HepG2 (cell line): ENCODE measurements around the gene DIAPH1. TPM values are rescaled to one million over a fixed set of nuclear protein-coding genes. Genes with fewer than 3 reads are reported as not detected.

Source experiments
- BORCS8-MEF2B ChIP-seq: sonication (generic); formaldehyde crosslinking; IDR thresholded peaks from 2 replicates; pipeline ENCODE4 v1.8.0; 2022; ENCODE audit warnings: mild to moderate bottlenecking, missing genetic modification reagents
- ETV5 ChIP-seq: IDR thresholded peaks from 2 replicates; pipeline ENCODE4 v1.6.1; 2018; ENCODE audit warnings: missing biosample characterization, missing genetic modification reagents, inconsistent platforms, borderline replicate concordance
- FOXC1 ChIP-seq: sonication (generic); formaldehyde crosslinking; IDR thresholded peaks from 2 replicates; pipeline ENCODE4 v1.8.0; 2022; ENCODE audit warnings: mild to moderate bottlenecking, missing genetic modification reagents, borderline replicate concordance
- FOXO1 ChIP-seq: sonication (generic); formaldehyde crosslinking; IDR thresholded peaks from 2 replicates; pipeline ENCODE4 v1.4.0; 2020; ENCODE audit warnings: missing genetic modification reagents
- HOXA9 ChIP-seq: sonication (generic); formaldehyde crosslinking; IDR thresholded peaks from 2 replicates; pipeline ENCODE4 v1.8.1; 2022; ENCODE audit warnings: missing genetic modification reagents, mild to moderate bottlenecking, moderate library complexity, borderline replicate concordance
- JARID2 ChIP-seq: sonication (generic); formaldehyde crosslinking; IDR thresholded peaks from 2 replicates; pipeline ENCODE4 v1.8.1; 2023; ENCODE audit warnings: missing genetic modification reagents, inconsistent platforms; ENCODE audit not compliant: insufficient replicate concordance
- KDM4B ChIP-seq: sonication (generic); formaldehyde crosslinking; IDR thresholded peaks from 2 replicates; pipeline ENCODE4 v1.4.0; 2020; ENCODE audit warnings: missing genetic modification reagents
- KMT2A ChIP-seq: sonication (generic); formaldehyde crosslinking; IDR thresholded peaks from 2 replicates; pipeline ENCODE4 v1.4.0; 2020; ENCODE audit warnings: missing genetic modification reagents
- MED8 ChIP-seq: sonication (generic); formaldehyde crosslinking; IDR thresholded peaks from 2 replicates; pipeline ENCODE4 v1.8.1; 2023; ENCODE audit warnings: mild to moderate bottlenecking, missing genetic modification reagents; ENCODE audit not compliant: insufficient replicate concordance
- NR1H2 ChIP-seq: sonication (generic); formaldehyde crosslinking; IDR thresholded peaks from 2 replicates; pipeline ENCODE4 v1.8.1; 2022; ENCODE audit warnings: low read depth, missing genetic modification reagents, borderline replicate concordance
- PHF8 ChIP-seq: sonication (generic); formaldehyde crosslinking; IDR thresholded peaks from 2 replicates; pipeline ENCODE4 v1.5.0; 2020; ENCODE audit warnings: missing genetic modification reagents
- RBM22 ChIP-seq: fragments of 200-400 bp; formaldehyde crosslinking; optimal IDR thresholded peaks from 2 replicates; pipeline ENCODE3; 2017; ENCODE audit warnings: mild to moderate bottlenecking, low read length, moderate library complexity
- REL ChIP-seq: sonication (generic); formaldehyde crosslinking; conservative IDR thresholded peaks from 2 replicates; pipeline ENCODE4 v1.8.0; 2022; ENCODE audit warnings: mild to moderate bottlenecking, missing genetic modification reagents, moderate library complexity
- SIX1 ChIP-seq: sonication (generic); formaldehyde crosslinking; IDR thresholded peaks from 2 replicates; pipeline ENCODE4 v1.4.0; 2020; ENCODE audit warnings: missing genetic modification reagents, borderline replicate concordance
- ZNF136 ChIP-seq: sonication (generic); formaldehyde crosslinking; IDR thresholded peaks from 2 replicates; pipeline ENCODE4 v1.8.1; 2022; ENCODE audit warnings: low read depth, mild to moderate bottlenecking, moderate library complexity, missing genetic modification reagents
- ZSCAN20 ChIP-seq: sonication (generic); formaldehyde crosslinking; IDR thresholded peaks from 2 replicates; pipeline ENCODE4 v1.4.0; 2020; ENCODE audit warnings: missing genetic modification reagents, mild to moderate bottlenecking, borderline replicate concordance
- polyA plus RNA-seq, 8 experiments: library from polyadenylated mRNA; depleted of rRNA in 3 of 8; stranded (reverse) in 7 of 8; unstranded in 1 of 8; fragments of >200 nt; fragmentation: Illumina TruSeq in 4 of 8; extraction: Trizol in 4 of 8; gene quantifications; 2 replicates each; pipeline versions ENCODE4 v1.2.1 to v1.2.3, GENCODE V29; 2011 to 2016; ENCODE audit warnings: low read depth in 4 of 8, missing spikeins in 1 of 8, mixed read lengths in 1 of 8; ENCODE audit not compliant: insufficient read depth in 1 of 8
- total RNA-seq, 5 experiments: library from RNA; depleted of rRNA; stranded (reverse); fragments of >200 nt; fragmentation: Illumina TruSeq; extraction: Trizol; gene quantifications; 2 replicates each; pipeline ENCODE4 v1.2.3, GENCODE V29; 2016; ENCODE audit warnings: low read depth in 1 of 5
- TF ChIP-seq, protein P1 (sequence below): sonication (generic); formaldehyde crosslinking; IDR thresholded peaks from 2 replicates; pipeline ENCODE4 v1.4.0; 2020; ENCODE audit warnings: missing genetic modification reagents, mild to moderate bottlenecking, borderline replicate concordance
- TF ChIP-seq, protein P2 (sequence below): sonication (generic); formaldehyde crosslinking; IDR thresholded peaks from 2 replicates; pipeline ENCODE4 v1.4.0; 2020; ENCODE audit warnings: mild to moderate bottlenecking, missing genetic modification reagents, borderline replicate concordance
- TF ChIP-seq, protein P3 (sequence below): sonication (generic); formaldehyde crosslinking; IDR thresholded peaks from 2 replicates; pipeline ENCODE4 v1.4.0; 2020; ENCODE audit warnings: missing genetic modification reagents
- TF ChIP-seq, protein P4 (sequence below): sonication (generic); formaldehyde crosslinking; IDR thresholded peaks from 2 replicates; pipeline ENCODE4 v1.5.0; 2020; ENCODE audit warnings: missing genetic modification reagents

Gene DIAPH1
- total and polyA plus RNA-seq, 2 of the 13 experiments (the other 11 are each of a cell fraction or from before 2014, with no cell fraction given) = 25.1 to 33.9 TPM

DNA sequence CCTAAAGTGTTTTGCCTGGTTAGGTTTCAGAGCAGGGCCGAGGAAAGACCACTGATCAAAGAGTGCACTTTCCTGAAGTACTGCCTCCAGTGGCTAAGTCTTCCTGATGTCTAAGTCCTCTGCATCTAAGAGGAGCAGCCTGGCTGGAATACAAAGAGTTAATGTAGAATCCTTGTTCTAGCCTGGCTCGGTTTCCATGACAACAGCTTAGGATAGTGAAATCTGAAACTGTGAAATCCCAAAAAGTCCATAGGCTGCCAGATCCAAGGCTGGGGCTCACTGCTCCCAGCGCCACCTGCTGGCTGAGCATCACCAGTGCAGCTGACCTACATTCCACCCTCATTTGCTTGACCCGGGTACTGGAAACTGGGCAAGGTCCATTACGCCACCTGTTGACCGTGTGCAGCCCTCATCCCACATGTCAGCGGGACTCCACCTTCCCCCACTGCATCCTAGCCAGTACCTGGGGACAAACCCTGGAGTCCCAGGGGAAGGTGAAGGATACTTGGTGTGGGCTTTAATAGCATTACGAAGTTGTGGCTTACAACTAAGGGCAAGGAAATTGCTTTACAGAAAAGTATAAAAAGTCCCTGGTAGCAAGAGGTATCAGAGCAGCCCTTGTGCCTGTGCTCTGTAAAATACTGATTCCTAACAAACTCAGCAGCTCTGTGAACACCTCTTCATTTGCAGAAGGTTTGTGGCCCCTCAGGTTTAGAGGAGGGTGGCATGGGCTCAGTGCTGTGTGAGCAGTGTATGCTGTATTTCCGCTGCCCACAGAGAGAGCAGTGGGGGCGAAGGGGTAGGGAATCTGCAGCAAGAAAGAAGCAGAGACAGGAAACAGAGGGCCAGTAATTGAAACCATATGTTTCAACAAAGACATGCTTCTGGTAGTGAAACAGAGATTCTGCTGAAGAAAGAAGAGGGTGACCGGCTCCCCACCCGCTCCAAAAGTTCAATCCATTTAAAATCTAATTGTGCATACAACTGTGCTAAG lies 93.9 kb downstream of the DIAPH1 start (continued):
- TF ChIP-seq, protein P1, sequence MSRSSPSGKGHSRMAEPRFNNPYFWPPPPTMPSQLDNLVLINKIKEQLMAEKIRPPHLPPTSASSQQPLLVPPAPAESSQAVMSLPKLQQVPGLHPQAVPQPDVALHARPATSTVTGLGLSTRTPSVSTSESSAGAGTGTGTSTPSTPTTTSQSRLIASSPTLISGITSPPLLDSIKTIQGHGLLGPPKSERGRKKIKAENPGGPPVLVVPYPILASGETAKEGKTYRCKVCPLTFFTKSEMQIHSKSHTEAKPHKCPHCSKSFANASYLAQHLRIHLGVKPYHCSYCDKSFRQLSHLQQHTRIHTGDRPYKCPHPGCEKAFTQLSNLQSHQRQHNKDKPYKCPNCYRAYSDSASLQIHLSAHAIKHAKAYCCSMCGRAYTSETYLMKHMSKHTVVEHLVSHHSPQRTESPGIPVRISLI (CRISPR knock-in tag) = no peak
- peak; percentile 66; the same call in 1 of the 2 replicates for TF ChIP-seq BORCS8-MEF2B (CRISPR knock-in tag)
- TF ChIP-seq REL (CRISPR knock-in tag) = no peak
- no peak for TF ChIP-seq HOXA9 (CRISPR knock-in tag)
- TF ChIP-seq MED8 (CRISPR knock-in tag) = no peak
- TF ChIP-seq, protein P2, sequence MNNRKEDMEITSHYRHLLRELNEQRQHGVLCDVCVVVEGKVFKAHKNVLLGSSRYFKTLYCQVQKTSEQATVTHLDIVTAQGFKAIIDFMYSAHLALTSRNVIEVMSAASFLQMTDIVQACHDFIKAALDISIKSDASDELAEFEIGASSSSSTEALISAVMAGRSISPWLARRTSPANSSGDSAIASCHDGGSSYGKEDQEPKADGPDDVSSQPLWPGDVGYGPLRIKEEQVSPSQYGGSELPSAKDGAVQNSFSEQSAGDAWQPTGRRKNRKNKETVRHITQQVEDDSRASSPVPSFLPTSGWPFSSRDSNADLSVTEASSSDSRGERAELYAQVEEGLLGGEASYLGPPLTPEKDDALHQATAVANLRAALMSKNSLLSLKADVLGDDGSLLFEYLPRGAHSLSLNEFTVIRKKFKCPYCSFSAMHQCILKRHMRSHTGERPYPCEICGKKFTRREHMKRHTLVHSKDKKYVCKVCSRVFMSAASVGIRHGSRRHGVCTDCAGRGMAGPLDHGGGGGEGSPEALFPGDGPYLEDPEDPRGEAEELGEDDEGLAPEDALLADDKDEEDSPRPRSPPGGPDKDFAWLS (CRISPR knock-in tag) = no peak
- TF ChIP-seq JARID2 (CRISPR knock-in tag) = no peak
- TF ChIP-seq RBM22 = peak; percentile 79
- TF ChIP-seq FOXC1 (CRISPR knock-in tag) = no peak
- TF ChIP-seq, protein P3, sequence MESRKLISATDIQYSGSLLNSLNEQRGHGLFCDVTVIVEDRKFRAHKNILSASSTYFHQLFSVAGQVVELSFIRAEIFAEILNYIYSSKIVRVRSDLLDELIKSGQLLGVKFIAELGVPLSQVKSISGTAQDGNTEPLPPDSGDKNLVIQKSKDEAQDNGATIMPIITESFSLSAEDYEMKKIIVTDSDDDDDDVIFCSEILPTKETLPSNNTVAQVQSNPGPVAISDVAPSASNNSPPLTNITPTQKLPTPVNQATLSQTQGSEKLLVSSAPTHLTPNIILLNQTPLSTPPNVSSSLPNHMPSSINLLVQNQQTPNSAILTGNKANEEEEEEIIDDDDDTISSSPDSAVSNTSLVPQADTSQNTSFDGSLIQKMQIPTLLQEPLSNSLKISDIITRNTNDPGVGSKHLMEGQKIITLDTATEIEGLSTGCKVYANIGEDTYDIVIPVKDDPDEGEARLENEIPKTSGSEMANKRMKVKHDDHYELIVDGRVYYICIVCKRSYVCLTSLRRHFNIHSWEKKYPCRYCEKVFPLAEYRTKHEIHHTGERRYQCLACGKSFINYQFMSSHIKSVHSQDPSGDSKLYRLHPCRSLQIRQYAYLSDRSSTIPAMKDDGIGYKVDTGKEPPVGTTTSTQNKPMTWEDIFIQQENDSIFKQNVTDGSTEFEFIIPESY = peak; percentile 76
- 0 out of 2 replicates have a peak, but pooled peaks have one; percentile 27 for TF ChIP-seq KMT2A (CRISPR knock-in tag)
- TF ChIP-seq ZNF136 (CRISPR knock-in tag) = no peak
- 0 out of 2 replicates have a peak, but pooled peaks have one; percentile 23 for TF ChIP-seq PHF8
- TF ChIP-seq SIX1 (CRISPR knock-in tag) = peak; percentile 88
- no peak for TF ChIP-seq KDM4B (CRISPR knock-in tag)
- TF ChIP-seq FOXO1 (CRISPR knock-in tag) = peak; percentile 78
- TF ChIP-seq, protein P4, sequence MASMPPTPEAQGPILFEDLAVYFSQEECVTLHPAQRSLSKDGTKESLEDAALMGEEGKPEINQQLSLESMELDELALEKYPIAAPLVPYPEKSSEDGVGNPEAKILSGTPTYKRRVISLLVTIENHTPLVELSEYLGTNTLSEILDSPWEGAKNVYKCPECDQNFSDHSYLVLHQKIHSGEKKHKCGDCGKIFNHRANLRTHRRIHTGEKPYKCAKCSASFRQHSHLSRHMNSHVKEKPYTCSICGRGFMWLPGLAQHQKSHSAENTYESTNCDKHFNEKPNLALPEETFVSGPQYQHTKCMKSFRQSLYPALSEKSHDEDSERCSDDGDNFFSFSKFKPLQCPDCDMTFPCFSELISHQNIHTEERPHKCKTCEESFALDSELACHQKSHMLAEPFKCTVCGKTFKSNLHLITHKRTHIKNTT = no peak
- TF ChIP-seq ZSCAN20 (CRISPR knock-in tag) = no peak
- TF ChIP-seq ETV5 (CRISPR knock-in tag) = no peak
- TF ChIP-seq NR1H2 (CRISPR knock-in tag) = no peak
